Erythroblast (primary cell): ENCODE measurements around the gene NOS1AP.

Experiments used
- GATA1 ChIP-seq: IDR thresholded peaks from 2 replicates; pipeline ENCODE4 v1.6.1; 2011; ENCODE audit warnings: low read depth, mild to moderate bottlenecking, control low read depth, low read length, moderate library complexity
- POLR2A ChIP-seq: IDR thresholded peaks from 2 replicates; pipeline ENCODE4 v1.6.1; 2011; ENCODE audit warnings: mild to moderate bottlenecking, low read length

GRCh38 chr1:162380061-162380846, 310.8 kb downstream of the NOS1AP start:
- TF ChIP-seq POLR2A (no peak), GATA1 (no peak)
